Left colon (tissue), 2 donors: ENCODE results near the gene TANC2. TPM values are rescaled to one million over a fixed set of nuclear protein-coding genes. Genes with fewer than 3 reads are reported as not detected.
A peak's percentile ranks its signal among the peaks of the same experiment; 100 is the strongest.
"Not testable (repeated sequence)": the region's sequence is repeated elsewhere in the genome, so short reads cannot be mapped to it uniquely, and the experiment has no call there.

ENCODE experiments used
- ATAC-seq: fragments of 200-7000 bp; cut with Tn5 transposase; one replicate; pipeline ENCODE4 v1.9.1; 2020; ENCODE audit warnings: mild to moderate bottlenecking, moderate library complexity
- DNase-seq, 2 donors: peaks; one replicate each; pipeline ENCODE4 v3.0.0-alpha.2; 2020
- intact Hi-C, 2 donors: fragments of 100-400 bp; cut with DNase I in 1 of 2; cut with micrococcal nuclease in 1 of 2; formaldehyde crosslinking; loops; one replicate each; pipeline versions ENCODE4 v1.11.2 to v1.14.0; 2022; cut with DNase I, micrococcal nuclease
- total RNA-seq, 2 donors: library from RNA; stranded (reverse); fragmentation: NEBNext Ultra II Directional; extraction: Animal tissue kit (Norgen Biotek cat#: 25700); gene quantifications; one replicate each; pipeline ENCODE4 v1.2.1, GENCODE V29; 2021
- donor health status: DM: no; HTN: no; CAD: no.
- donor health status: DM: yes; HTN: yes; CAD: no.

The TANC2 gene
- total RNA-seq, 2 donors from 2014 or later: 16.2 to 22.8 TPM

DNA sequence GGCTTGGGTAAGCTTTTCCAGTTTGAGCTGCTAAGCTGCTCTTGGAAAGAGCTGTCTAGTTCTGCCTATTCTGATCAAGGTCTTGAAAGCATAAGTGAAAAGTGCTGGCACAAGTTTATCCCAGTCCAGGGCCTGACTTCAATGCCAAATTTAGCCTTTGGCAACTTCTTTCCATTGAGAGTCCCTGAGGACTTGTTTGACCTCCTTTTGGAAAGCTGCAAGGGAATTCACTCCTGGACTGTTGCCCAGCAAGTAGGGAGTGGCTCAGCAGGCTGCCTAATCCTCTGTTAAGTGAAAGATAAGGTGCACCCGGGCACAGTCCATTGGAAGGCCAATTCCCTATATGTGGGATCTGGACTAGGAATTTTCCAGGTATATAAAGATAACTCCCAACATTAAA, 16.0 kb upstream of the TANC2 start:
- ATAC-seq: peak; percentile 99
- intact Hi-C loops: no loop called here

DNA sequence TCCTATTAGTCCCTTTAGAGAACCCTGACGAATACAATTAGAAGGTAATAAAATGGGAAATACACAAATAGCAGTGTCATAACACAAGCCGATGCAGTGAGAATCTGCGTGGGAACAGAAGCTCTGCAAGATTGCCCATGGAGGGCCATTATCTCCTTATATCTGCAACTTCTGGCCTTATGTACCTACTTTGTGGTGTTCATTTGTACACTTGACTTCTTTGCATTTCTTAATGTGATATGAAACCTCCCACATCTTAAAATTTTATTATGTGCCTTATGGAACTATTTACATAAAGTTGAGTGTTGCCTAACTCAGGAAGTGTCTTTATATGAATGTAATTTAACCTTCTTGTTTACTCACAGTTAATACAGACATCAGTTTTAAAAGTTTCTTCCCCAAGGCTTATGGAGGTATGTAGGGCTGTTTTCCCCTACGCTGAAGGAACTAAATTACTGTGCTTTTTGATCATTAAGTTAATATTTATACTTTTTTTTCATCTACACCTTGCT, 10.1 kb upstream of the TANC2 start:
- DNase-seq (no peak), ATAC-seq (peak; percentile 96)
- intact Hi-C loops: no loop called here

More for the DNA sequence above, 16.0 kb upstream of the TANC2 start:
- peak; percentile 80 to 82 for DNase-seq

DNA sequence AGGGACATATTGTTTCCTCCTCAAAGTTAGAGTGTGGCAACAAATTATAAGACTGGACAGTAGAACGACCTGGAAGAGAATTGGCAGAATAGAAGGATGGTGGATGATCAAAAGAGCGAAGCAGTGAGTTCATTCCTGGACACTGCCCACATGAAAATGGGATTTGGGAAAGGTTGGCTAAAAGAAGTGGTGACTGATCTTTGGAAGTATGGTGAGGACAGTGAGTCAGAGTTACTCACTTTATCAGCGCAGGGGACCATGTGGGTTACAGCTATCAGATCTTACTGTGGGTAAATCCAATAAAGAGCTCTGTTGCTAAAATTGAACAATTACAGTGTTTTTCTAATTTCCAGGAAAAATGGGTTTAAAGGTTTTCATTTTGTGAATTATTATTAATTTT, 2.7 kb upstream of the TANC2 start:
- DNase-seq (no peak), ATAC-seq (no peak)
- intact Hi-C loops: loop anchor here (10.0 kb wide), 1 partner anchor 258 kb away; no protein-coding TSS in a partner anchor

DNA sequence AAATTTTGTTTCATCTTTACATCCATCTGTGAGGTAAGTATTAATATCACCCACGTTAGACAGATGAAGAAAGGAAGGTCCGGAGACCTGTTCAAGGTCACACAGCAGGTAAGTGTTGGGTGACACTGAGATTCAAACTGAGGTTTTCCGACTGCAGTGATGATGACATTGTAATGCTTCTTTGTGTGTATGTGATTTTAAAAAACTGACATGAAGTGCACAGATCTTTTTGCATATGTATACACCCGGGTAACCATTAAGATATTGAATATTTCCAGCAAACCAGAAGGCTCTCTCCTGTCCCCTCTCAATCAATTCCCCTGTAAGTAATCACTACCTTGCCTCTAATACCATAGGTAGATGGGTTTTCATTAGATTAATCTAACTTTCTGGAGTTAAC, 1.5 kb upstream of the TANC2 start:
- no peak for DNase-seq
- intact Hi-C loops: loop anchor here (10.0 kb wide), 1 partner anchor 260 kb away; no protein-coding TSS in a partner anchor
- ATAC-seq: no peak

DNA sequence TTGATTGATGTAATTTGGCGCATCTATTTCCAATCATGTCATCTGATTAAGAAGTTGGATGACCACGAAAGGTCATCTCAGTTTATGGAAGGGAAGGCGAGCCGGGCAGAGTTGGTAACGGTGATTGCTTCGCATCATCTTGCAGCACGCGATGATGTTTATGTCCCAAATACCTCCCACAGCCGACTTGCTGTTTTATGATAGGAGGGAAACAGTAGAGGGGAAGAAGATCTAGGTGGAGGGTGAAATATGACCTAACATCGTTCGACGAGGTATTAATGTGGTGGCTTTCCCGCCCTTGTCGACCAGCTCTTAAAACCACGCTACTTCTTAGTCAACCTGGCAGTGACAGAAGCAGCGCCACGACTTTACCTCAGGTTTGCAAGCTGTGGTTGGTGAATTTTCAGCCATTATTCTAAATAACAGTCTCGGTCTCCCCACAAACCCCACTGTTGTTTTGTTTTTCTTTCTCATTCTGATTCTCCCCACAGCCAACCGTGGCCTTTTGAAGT, 805 bp upstream of the TANC2 start:
- DNase-seq: no peak
- intact Hi-C loops: loop anchor here (10.0 kb wide), 1 partner anchor 260 kb away; no protein-coding TSS in a partner anchor
- no peak for ATAC-seq

DNA sequence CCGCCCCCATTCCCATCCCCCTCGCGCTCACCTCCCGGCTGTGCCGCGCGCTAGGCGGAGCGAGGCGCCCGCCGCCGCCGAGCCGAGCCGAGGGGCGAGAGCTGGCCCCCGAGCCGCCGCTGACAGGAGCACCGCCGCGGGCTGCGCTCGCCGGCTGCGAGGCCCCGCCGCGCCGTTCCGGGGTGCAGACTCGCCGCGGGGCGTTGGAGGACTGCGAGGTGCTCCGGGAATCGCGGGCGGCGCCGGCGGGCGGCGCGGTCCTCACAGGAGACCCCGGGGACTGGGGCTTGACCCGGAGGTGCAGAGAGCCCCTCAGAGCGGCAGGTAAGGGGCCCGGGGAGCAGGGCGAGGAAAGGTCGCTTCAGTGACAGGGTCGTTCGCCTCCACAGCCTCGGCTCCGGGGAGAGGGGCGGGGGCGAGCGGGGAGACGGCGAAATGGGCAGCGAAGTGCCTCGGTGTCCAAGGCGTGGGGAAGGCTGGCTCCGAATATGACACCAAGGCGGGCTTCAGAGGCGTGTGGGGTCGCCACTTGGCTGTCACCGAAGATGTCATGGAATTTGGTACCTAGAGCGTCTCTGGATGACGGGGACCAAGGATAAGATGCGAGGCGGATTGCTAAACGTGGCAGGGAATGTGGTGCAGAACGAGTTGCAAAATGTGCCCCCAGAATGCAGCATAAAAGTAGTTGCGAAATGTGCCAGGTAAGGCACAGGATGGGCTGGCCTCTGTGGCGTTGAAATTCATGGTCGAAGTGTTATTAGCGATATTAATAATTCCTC, 580 bp downstream of the TANC2 start:
- peak; percentile 53 to 82 for DNase-seq
- intact Hi-C loops: loop anchor here (10.0 kb wide), 1 partner anchor 262 kb away; no protein-coding TSS in a partner anchor
- ATAC-seq: no peak

DNA sequence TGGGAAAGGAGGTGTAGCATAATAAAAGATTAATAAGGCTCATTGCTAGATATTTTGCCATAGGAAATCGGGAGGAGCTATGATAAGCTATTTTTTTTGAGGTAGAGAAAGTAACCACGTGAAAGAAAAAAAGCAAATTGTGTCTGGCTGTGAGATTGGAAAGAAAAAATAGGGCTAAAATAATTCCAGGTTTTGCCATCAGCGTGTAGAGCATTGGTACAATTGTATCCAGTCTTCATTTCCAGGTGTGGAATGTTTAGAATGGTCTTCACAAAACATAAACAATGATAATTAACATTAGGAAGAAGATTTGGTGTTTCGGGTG, 1.1 kb downstream of the TANC2 start:
- intact Hi-C loops: loop anchor here (10.0 kb wide), 1 partner anchor 262 kb away; no protein-coding TSS in a partner anchor
- DNase-seq (no peak), ATAC-seq (no peak)

DNA sequence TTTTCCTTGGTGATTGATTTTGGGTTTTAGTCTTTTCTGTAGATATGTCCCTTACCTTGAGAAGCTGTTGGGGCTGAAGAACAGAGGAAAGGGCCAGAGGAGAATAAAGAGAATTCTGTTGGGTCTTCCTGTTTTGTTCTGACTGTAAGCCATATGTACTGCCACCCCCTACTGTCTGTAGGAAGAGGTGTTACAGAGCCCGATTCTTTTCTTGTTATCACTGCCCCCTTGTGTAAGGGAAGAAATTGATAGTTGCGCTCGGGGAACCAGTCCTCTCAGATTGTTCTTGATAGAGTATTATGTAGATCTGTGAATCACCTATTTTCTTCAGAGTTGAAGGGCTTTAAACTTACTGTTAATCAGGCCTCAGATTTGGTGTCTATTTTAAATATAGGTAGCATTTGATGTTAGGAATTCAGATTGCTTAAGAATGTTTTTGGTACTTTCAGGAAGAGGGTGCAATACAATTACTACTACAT, 2.4 kb downstream of the TANC2 start:
- ATAC-seq (peak; percentile 75), DNase-seq (peak; percentile 28 to 36)
- intact Hi-C loops: loop anchor here (10.0 kb wide), 1 partner anchor 264 kb away; no protein-coding TSS in a partner anchor

DNA sequence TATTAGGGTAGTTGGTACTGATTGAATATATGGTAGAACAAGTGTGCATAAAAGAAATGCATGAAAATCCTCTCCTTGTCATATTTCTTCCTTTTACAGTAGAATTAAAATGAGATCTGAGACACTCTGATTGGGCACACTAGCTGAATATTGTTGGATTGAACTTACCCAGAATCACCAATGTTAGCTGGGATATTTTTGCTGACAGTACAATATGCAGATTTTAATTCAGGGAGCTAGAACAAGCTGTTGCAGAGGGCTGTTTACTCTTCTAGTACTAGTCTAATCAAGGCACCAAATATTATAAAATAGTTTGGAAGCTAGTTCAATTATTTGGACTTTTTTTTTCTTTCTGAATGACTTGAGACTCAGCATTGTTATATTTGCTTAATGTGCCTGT, 4.6 kb downstream of the TANC2 start:
- DNase-seq (no peak), ATAC-seq (no peak)
- intact Hi-C loops: no loop called here

DNA sequence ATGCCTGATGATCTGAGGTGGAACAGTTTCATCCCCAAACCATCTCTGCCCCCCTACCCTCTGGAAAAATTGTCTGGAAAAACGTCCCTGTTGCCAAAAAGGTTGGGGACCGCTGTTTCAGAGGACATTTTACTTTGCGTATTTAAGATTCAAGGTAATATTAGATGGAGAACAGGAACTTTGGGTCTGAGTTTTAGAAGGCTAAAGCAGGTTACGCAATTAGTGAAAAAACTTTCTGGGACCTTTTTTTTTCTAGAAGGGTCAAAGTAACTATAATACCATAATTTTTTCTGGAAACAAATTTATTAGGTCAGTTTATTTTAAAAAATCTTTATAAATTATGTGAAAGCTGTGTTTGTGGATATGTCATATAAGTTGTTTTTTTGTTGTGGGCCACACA, 5.8 kb downstream of the TANC2 start:
- DNase-seq: no peak
- intact Hi-C loops: no loop called here
- ATAC-seq: no peak

DNA sequence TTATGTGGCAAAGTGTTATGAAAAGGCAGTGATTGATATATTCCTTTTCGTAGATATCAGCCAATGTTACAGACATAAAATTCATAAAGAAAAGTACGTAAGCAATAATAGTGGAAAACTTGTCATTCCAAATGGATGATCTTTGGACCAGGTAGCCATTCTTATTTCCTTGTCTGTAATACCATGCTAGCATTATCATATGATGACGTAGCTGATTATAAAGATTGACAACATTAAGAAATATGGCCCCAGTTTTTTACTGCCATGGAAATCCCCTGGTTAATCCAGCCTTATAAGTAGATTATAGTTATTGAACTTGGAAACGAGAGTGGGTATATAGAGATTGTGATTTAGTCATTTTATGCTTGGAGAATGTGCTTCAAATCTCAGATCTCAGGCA, 8.8 kb downstream of the TANC2 start:
- intact Hi-C loops: no loop called here
- ATAC-seq (peak; percentile 89), DNase-seq (no peak)

DNA sequence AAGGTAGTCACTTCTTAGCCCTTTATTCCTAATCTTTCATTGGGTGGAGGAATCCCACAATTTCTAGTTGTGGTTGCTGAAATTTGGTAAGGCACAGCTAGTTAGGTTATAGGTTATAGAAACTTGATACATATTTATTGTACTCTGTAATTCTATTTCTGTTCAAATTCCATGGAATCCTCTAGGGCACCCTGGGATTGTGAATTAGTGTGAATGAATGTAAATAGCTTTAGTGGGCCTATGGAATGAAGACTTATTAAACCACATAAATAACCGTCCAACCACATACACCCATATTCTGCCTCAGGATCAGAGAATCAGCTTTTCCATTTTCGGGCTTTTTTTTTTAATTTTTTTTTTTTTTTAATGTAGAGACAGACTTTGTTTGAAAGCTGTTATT, 9.2 kb downstream of the TANC2 start:
- intact Hi-C loops: no loop called here
- no peak for DNase-seq
- no peak for ATAC-seq

DNA sequence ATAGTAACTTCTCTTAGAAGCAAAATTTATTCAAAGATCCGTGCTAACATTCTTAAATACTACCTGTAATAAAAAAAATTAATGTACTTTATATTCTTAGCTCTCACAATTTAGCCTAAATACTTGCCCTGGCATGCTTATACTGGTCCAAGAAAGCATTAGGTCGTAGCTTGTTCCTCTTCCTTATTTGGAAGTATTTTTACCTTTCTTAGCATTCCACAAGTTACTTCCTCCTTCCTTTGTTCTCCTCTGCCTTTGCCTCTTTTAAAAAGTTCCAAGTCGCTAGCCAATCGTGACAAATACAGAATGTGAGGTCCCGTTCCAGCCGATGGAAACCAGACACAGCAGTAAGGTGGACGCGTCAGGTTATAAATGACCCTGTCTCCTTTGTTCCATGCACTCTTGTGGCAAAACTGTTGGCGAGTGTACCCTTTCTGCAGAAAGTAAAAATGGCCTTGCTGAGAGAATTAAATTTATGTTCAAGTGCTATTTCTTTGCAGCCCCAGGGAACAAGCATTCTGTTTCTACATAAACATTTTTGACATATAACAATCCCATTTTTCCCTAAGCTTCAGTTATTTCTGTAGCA, 10.7 kb downstream of the TANC2 start:
- intact Hi-C loops, ATAC-seq: not testable (repeated sequence)

DNA sequence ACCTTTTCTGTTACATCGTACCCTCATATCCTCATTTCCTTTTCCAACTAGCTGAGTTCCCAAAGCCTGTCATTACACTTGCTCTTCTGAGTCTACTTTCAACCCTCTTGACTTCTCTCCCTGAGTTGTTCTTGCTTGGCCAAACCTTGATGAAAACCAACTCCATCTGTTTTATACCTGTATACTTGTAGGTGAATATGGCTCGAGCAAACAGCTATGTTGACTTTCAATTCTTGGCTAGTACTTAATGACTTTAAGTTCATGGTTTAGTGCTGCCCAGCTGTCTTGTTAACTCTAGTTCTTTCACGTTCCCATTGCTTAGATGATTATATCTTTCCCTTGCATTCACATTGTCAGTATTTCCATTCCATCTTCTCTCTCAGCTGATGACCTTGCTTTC, 14.8 kb downstream of the TANC2 start:
- DNase-seq (no peak), ATAC-seq (peak; percentile 67)
- intact Hi-C loops: no loop called here

More for the DNA sequence above, 10.7 kb downstream of the TANC2 start:
- not testable (repeated sequence) for DNase-seq

DNA sequence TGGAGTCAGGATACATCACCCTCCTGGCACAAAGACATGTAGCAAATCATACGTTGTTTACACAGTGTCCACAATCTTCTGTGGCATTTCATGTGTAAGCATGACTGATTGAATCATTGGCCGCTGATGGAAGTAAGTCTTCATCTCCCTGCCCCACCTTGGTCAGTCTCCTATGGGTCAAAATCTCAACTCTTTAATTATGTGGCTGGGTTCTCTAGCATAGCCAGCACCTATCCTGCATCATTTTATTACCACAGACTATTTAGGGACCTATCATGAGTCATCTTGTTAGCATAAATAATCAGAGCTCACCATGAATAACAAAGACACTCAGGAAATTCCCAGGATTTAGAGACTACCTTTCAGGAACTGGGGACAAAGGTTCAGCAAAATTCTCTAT, 15.9 kb downstream of the TANC2 start:
- DNase-seq (no peak), ATAC-seq (peak; percentile 40)
- intact Hi-C loops: no loop called here

DNA sequence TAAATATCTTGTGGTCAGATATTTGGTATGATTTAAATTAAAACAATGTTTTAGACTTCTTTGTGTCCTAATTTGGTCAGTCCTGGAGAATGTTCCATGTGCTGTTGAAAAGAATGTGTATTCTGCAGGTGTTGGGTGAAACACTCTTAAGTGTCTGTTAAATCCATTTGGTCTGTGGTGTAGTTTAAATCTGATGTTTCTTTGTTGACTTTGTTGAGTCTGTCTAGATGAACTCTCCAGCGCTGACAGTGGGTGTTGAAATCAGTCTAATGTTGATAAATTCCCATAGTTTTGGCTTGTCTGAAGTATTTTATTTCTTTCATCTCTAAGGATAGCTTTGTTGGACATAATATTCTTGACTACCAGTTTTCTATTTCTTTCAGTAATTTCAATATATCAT, 18.8 kb downstream of the TANC2 start:
- DNase-seq: no peak
- no peak for ATAC-seq
- intact Hi-C loops: no loop called here

DNA sequence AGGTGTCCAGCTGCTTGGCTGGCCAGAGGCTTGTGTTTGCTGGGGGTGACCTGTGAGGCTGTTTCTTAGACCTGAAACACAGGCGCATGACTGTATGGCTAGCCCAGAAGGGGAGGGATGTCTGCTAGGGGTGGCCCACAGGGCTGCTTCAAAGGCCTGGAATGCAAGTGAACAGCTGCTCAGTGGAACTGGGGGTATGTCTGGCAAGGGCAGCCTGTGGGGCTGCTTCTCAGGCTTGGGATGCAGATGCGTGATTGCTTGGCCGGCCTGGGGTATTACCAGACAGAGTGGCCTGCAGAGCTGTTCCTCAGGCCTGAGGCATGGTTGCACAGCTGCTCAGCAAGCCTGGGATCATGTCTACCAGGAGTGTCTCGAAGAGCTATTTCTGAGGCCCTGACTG, 20.5 kb downstream of the TANC2 start:
- ATAC-seq (no peak), DNase-seq (no peak)
- intact Hi-C loops: no loop called here

DNA sequence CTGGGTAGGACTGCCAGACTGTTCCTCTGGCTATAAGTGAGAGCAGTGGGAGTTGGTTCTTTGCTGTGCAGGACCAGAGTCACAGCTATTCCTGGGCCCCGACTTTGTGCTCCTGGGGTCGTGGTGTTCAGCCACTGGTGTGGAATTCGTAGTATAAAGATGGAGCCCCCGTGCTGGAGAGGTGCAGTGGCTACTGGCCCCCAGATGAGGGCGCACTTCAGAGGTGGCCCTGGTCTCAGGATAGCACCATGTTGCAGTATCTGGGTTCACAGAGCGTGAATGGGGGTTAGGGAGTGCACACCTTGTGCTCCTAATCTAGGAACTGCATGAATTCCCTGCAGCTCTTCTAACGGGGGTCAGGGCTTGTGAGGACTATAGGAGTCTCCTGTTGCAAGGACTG, 21.1 kb downstream of the TANC2 start:
- DNase-seq: no peak
- no peak for ATAC-seq
- intact Hi-C loops: no loop called here

DNA sequence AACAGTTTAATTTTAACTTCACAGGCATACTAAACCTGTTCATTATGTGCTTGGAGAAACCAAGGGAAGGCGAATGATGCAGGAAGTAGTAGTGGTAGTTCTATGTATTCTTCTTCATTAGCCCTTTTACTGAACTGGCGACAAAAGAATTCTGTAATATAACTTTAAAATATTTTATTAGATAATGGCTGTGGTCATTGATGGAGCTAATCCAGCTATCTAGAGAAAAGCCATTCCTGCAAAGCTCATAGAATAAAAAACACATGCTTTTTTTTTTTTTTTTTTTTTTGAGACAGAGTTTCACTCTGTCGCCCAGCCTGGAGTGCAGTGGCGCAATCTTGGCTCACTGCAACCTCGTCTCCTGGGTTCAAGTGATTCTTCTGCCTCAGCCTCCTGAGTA, 23.5 kb downstream of the TANC2 start:
- DNase-seq: no peak
- intact Hi-C loops: no loop called here
- no peak for ATAC-seq

DNA sequence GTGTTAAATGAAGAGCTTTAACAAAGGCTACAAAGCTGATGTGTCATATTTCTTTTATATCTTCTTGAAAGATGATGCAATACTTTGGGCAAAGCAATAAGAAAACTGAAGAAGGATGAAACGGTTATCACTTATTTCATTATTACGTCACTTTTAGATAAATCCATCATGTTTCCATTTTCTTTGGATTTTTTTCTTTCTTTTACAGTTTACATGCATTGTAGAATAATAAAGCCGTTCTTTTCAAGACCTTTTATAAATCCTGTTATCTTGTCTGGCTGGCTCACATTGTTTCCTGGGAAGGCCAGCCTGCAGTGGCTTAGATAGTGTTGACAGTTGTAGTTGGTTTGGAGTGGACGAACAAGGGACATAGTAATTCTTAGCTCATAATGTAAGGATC, 28.9 kb downstream of the TANC2 start:
- ATAC-seq: no peak
- intact Hi-C loops: loop anchor here in 1 of 2 donors (10.0 kb wide), 1 partner anchor 410 kb away; no protein-coding TSS in a partner anchor
- no peak for DNase-seq
